ENCODE data around the gene MTG2. TPM values are rescaled to one million over a fixed set of nuclear protein-coding genes. Genes with fewer than 3 reads are reported as not detected.

The MTG2 gene
- total RNA-seq, 1 donor from 2014 or later, result 14.9 TPM

- H3K4me3 ChIP-seq (ENCODE audit: low read depth, low read length), result no peak overlapping the region
- no peak for DNase-seq (ENCODE audit: low read depth)
- TF ChIP-seq, protein P1, sequence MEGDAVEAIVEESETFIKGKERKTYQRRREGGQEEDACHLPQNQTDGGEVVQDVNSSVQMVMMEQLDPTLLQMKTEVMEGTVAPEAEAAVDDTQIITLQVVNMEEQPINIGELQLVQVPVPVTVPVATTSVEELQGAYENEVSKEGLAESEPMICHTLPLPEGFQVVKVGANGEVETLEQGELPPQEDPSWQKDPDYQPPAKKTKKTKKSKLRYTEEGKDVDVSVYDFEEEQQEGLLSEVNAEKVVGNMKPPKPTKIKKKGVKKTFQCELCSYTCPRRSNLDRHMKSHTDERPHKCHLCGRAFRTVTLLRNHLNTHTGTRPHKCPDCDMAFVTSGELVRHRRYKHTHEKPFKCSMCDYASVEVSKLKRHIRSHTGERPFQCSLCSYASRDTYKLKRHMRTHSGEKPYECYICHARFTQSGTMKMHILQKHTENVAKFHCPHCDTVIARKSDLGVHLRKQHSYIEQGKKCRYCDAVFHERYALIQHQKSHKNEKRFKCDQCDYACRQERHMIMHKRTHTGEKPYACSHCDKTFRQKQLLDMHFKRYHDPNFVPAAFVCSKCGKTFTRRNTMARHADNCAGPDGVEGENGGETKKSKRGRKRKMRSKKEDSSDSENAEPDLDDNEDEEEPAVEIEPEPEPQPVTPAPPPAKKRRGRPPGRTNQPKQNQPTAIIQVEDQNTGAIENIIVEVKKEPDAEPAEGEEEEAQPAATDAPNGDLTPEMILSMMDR (conservative IDR thresholded peaks at IDR 0.05; ENCODE audit: low read depth, low read length), result no peak
These were observed 43.2 kb downstream of the MTG2 start for GRCh38 chr20:62225820-62226635.

DNA sequence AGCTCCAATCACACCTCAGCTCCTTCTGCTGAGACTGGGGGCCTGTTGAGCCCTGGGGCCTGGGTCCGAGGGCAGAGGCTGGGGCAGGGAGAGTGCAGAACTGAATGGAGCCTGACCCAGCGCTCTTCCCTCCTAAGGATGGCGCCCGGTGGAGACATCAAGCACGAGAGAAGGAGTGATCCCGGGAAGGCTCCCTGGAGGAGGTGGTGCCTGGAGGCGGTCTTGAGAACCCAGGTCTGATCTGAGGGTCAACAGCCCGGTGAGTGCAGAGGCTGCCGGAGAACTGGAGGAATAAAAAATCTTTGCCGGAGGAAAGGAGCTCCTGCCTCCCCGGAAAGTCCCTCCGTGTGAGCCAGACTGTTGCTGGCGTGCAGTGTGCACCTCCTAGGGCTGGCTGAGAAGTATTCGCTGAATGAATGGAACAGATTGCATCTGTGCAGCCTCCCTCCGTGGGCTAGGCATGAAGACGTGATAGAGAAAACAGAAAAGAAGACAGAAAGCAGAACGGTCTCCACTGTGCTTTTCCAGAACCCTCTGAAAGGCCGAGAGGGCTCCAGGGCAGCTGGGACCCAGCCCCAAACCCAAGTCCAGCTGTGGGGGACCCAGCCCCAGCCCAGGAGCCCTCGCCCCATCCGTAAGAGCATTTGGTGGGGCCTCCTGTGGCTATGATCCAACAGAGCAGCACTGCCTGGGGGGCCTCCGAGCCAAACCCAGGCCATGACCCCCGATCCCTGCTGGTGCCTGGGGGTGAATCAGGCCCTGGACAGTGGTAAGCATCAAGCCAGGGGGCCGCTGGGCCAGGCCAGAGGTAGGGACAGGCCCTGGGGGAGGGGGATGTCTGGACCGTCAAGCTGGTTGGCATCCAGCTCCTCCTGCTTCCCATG is 44.1 kb downstream of the MTG2 start:
- DNase-seq (ENCODE audit: low read depth), result no peak
- TF ChIP-seq, protein P1 (conservative IDR thresholded peaks at IDR 0.05; ENCODE audit: low read depth, low read length), result no peak
- no peak overlapping the region for H3K4me3 ChIP-seq (ENCODE audit: low read depth, low read length)

- no peak overlapping the region for H3K4me3 ChIP-seq (ENCODE audit: low read depth, low read length)
- TF ChIP-seq, protein P1 (conservative IDR thresholded peaks at IDR 0.05; ENCODE audit: low read depth, low read length), result no peak
- no peak for DNase-seq (ENCODE audit: low read depth)
These were observed 44.8 kb downstream of the MTG2 start for GRCh38 chr20:62227591-62227976.

DNA sequence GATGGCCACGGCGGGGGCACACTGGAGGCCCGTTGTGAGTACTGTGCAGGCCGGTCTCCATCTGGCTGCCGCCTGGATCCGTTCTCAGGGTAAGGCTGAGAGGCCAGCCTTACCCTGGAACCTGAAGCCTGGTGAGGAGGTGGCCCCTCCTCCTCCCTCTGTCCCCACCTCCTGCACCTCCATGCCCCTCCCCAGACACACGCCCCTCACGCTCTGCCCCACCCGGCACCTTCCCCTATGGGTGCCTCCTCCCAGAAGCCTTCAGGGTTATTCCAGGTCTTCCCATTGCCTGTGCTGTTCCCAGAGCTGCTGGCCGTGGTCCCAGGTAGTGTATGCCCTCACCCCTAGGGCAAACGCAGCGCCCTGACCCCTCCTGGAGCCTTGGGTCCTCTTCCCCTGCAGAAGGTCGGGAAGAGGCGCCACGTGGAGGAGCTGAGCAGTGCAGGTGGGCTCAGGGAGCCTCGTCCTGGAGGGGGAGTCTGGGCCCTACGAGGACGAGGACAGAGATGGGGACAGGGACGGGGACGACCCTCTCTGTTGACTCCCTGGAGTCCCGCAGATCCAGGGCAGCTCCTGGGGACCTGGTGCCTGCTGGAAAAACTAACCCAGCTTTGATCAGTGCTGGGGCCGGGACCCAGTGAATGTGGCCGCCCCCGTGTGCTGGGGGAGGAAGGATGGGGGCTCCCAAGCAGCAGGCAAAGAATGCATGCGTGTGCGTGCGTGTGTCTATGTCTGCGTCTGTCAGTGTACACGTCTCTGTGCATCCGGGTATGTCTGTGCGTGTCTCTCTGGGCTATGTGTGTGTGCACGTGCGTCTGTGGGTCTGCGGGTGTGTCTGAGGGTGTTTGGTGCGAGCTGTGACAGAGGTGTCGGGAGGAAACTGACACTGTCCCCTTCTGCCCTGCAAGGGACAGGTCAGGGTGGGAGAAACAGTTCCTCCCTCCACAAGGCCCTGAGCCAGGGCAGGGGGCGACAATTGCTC is 45.4 kb downstream of the MTG2 start:
- no peak for DNase-seq (ENCODE audit: low read depth)
- TF ChIP-seq, protein P1 (conservative IDR thresholded peaks at IDR 0.05; ENCODE audit: low read depth, low read length), result no peak

GRCh38 chr20:62228982-62229545 is 46.2 kb downstream of the MTG2 start:
- TF ChIP-seq, protein P1 (conservative IDR thresholded peaks at IDR 0.05; ENCODE audit: low read depth, low read length), result no peak
- H3K4me3 ChIP-seq (ENCODE audit: low read depth, low read length), result no peak overlapping the region
- DNase-seq (ENCODE audit: low read depth), result no peak

More for the DNA sequence above, 45.4 kb downstream of the MTG2 start:
- H3K4me3 ChIP-seq (ENCODE audit: low read depth, low read length), result no peak overlapping the region

GRCh38 chr20:62229667-62230066 is 46.8 kb downstream of the MTG2 start:
- TF ChIP-seq, protein P1 (conservative IDR thresholded peaks at IDR 0.05; ENCODE audit: low read depth, low read length), result no peak
- no peak for DNase-seq (ENCODE audit: low read depth)
- no peak overlapping the region for H3K4me3 ChIP-seq (ENCODE audit: low read depth, low read length)

All from epithelial cell of proximal tubule (primary cell).